Mesothelial cell of epicardium (in vitro differentiated cells): Measurements from ENCODE around the gene HADHA. TPM values are rescaled to one million over a fixed set of nuclear protein-coding genes. Genes with fewer than 3 reads are reported as not detected.

Experiments used
- DNase-seq, 2 experiments: peaks; one replicate each; pipeline ENCODE4 v3.0.0; 2021; ENCODE audit warnings: low spot score in 2 of 2; ENCODE audit not compliant: unreplicated experiment in 2 of 2
- H3K27ac Mint-ChIP-seq: 2 replicates; pipeline ENCODE4 v1.8.0; 2021; ENCODE audit warnings: mixed read lengths
- H3K27me3 Mint-ChIP-seq: 2 replicates; pipeline ENCODE4 v1.8.0; 2021; ENCODE audit warnings: low read depth, mixed read lengths
- H3K36me3 Mint-ChIP-seq: 2 replicates; pipeline ENCODE4 v1.8.0; 2021; ENCODE audit warnings: mixed read lengths
- H3K4me1 Mint-ChIP-seq: 2 replicates; pipeline ENCODE4 v1.8.0; 2021; ENCODE audit warnings: mixed read lengths
- H3K4me3 Mint-ChIP-seq: 2 replicates; pipeline ENCODE4 v1.8.0; 2021; ENCODE audit warnings: mild to moderate bottlenecking, moderate library complexity, mixed read lengths
- H3K9me3 Mint-ChIP-seq: 2 replicates; pipeline ENCODE4 v1.8.0; 2021; ENCODE audit warnings: mixed read lengths
- CTCF ChIP-seq: fragments of 200-600 bp; sonication (generic); IDR thresholded peaks from one replicate; pipeline ENCODE4 v1.5.0; 2021; ENCODE audit warnings: antibody characterized with exemption; ENCODE audit not compliant: unreplicated experiment
- total RNA-seq: library from RNA; stranded (reverse); gene quantifications from 3 replicates; pipeline ENCODE4 v1.2.1, GENCODE V29; 2021

The HADHA gene
- total RNA-seq, 1 donor from 2014 or later: 100 TPM

GRCh38 chr2:26150243-26150642 is 94.2 kb downstream of the HADHA start:
- Mint-ChIP-seq H3K36me3 (no peaks in the 10 kb centered on the region), H3K9me3 (peaks cover 10% of the 10 kb centered on the region), H3K4me3 (no peak overlapping the region), H3K27me3 (peaks cover 25% of the 10 kb centered on the region), H3K27ac (no peak overlapping the region), H3K4me1 (no peaks in the 10 kb centered on the region)
- no peak for DNase-seq
- no peak for TF ChIP-seq CTCF

DNA sequence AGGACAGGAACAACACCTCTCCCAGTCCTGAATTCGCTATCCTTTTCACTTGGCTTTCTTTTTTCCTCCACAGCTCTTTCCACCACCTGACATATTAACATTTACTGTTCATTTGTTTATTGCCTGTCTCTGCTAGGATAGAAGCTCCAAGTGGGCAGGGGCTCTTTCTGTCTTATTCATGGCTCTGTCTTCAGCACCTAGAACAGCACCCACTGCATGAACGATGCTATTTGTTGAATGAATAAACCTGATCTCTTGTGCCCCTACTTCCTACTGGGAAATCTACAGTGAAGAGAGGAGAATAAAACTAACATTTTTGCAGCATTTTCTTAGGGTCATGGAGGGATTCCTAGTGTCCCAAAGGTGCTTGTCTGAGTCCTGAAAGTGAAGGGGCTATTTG is 95.9 kb downstream of the HADHA start:
- Mint-ChIP-seq H3K36me3 (no peaks in the 10 kb centered on the region), H3K27me3 (peaks cover 25% of the 10 kb centered on the region), H3K27ac (no peak overlapping the region), H3K9me3 (no peaks in the 10 kb centered on the region), H3K4me1 (peaks cover 2% of the 10 kb centered on the region), H3K4me3 (no peak overlapping the region)
- TF ChIP-seq CTCF: no peak
- no peak for DNase-seq

DNA sequence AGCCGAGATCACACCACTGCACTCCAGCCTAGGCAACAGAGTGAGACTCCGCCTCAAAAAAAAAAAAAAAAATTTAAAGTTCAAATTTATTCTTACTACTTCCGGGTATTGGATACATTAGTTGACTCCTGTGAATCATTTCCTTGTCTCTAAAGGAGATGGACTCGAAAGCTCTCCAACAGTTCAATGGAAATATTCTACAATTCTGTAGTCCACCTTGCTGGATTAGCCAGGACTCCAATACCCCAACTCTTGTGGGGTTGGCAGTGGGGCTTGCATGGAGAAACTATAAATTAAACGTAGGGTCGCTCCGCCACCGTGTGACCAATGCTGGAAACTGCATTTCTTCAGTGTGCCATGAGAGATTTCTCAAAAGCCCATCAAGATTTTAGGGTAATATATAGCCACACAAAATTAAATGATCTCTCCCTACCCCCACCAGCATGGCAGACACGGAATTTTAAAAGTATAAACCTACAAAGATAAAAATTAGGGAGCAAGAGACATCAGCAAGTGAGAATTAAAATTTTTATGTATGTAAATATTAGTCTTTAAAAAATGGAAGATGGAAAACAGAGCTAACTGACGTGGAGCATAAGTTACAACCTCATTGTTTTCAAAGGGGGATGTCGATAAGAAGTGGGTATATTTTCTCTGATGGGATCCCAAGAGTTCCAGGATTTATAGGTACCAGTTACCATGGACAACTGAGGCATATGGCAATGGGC is 99.3 kb downstream of the HADHA start:
- Mint-ChIP-seq H3K27me3 (peaks cover 21% of the 10 kb centered on the region), H3K27ac (no peak overlapping the region), H3K4me1 (peaks cover 2% of the 10 kb centered on the region), H3K36me3 (no peaks in the 10 kb centered on the region), H3K9me3 (no peaks in the 10 kb centered on the region), H3K4me3 (no peak overlapping the region)
- peak; percentile 66 for TF ChIP-seq CTCF
- peak in 1 of 2 experiments; percentile 58 for DNase-seq

- Mint-ChIP-seq H3K27me3 (peaks cover 13% of the 10 kb centered on the region), H3K4me1 (peaks cover 2% of the 10 kb centered on the region), H3K27ac (no peak overlapping the region), H3K9me3 (no peaks in the 10 kb centered on the region), H3K36me3 (no peaks in the 10 kb centered on the region), H3K4me3 (no peak overlapping the region)
- no peak for DNase-seq
- no peak for TF ChIP-seq CTCF
These were observed 100.4 kb downstream of the HADHA start for GRCh38 chr2:26144031-26144430.

DNA sequence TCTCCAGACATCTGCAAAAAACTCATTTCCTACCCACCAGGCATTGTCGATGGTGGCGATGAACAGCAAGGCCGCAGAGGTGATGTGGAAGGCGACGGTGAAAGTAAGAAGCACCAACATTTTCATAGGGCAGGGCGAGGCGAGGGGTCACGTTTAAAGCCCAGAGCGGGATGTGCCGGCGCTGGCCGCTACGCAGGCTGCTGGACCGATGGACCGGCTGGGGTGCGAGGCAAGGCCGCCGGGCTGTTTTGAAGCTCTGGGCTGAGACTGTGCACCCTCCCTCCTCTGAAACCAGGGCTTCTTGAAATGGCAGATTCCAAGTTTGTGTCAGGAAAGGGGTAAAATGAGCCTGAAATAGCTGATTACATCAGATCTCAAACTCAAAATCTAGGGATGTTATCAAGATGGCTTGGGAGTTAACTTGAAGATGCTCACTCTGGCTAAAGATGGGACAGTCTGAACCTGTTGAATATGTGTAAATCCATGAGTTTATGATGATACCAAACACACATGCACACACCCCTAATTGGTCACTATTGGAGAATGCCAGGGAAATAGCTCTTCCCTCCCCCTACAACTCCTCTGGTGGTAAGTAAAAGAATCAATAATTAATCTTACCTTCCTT is 103.2 kb downstream of the HADHA start:
- H3K27me3 Mint-ChIP-seq: peaks cover 2% of the 10 kb centered on the region
- no peak overlapping the region for H3K27ac Mint-ChIP-seq
- no peak for DNase-seq
- H3K4me3 Mint-ChIP-seq: no peak overlapping the region
- H3K9me3 Mint-ChIP-seq: no peaks in the 10 kb centered on the region
- no peak for TF ChIP-seq CTCF
- H3K36me3 Mint-ChIP-seq: peaks cover 2% of the 10 kb centered on the region
- peaks cover 2% of the 10 kb centered on the region for H3K4me1 Mint-ChIP-seq

Other genes starting within 250 kb of the HADHA start
- 86.5 to 90.6 TPM (median 90.2 TPM) in 3 replicates for gene RAB10, start 210.5 kb downstream of the HADHA start, total RNA-seq
- gene GAREM2, start 71.5 kb downstream of the HADHA start, total RNA-seq: 25.0 to 27.5 TPM (median 26.4 TPM) in 3 replicates
- 79.4 to 85.5 TPM (median 83.2 TPM) in 3 replicates for gene HADHB, start 307 bp upstream of the HADHA start, total RNA-seq
- gene SELENOI, start 101.5 kb upstream of the HADHA start, total RNA-seq: 28.1 to 32.0 TPM (median 29.1 TPM) in 3 replicates
- gene ADGRF3, start 102.2 kb upstream of the HADHA start, total RNA-seq: 0.20 to 0.83 TPM (median 0.22 TPM) in 3 replicates
- gene DRC1, start 157.3 kb upstream of the HADHA start, total RNA-seq: 0.18 to 0.59 TPM (median 0.22 TPM) in 3 replicates
- 0.16 to 0.40 TPM (median 0.25 TPM) in 3 replicates for gene OTOF, start 233.5 kb upstream of the HADHA start, total RNA-seq